Measurements from ENCODE around the gene LAMP5. TPM values are rescaled to one million over a fixed set of nuclear protein-coding genes. Genes with fewer than 3 reads are reported as not detected.

The LAMP5 gene
- total RNA-seq, 1 donor from 2014 or later, result 2.3 TPM

GRCh38 chr20:9498322-9498721 lies 16.1 kb upstream of the LAMP5 start:
- Mint-ChIP-seq H3K36me3 (ENCODE audit: low read depth, unreplicated experiment) (no peaks in the 10 kb centered on the region), H3K27ac (ENCODE audit: unreplicated experiment) (no peak overlapping the region), H3K27me3 (ENCODE audit: low read depth, unreplicated experiment) (peaks cover 9% of the 10 kb centered on the region), H3K9me3 (ENCODE audit: unreplicated experiment) (peaks cover 1% of the 10 kb centered on the region), H3K4me1 (ENCODE audit: low read depth, unreplicated experiment) (peaks cover 2% of the 10 kb centered on the region), H3K4me3 (ENCODE audit: unreplicated experiment) (no peak overlapping the region)
- H3K9me3 ChIP-seq (ENCODE audit: insufficient read depth, low read depth, low read length), result no peaks in the 10 kb centered on the region
- no peak overlapping the region for H3K27ac ChIP-seq (ENCODE audit: low read depth, low read length)
- H3K4me2 ChIP-seq (ENCODE audit: low read length), result no peak overlapping the region
- no peaks in the 10 kb centered on the region for H3K27me3 ChIP-seq (ENCODE audit: insufficient read depth, low read length)
- no peak overlapping the region for H2AFZ ChIP-seq (ENCODE audit: low read depth, low read length)
- no peak overlapping the region for H3K9ac ChIP-seq (ENCODE audit: low read length)
- DNase-seq (ENCODE audit: low read depth) (peak; percentile 22), FAIRE-seq (no peak)
- no peak overlapping the region for H3K4me3 ChIP-seq (ENCODE audit: insufficient read depth, low read depth, low read length)
- TF ChIP-seq, protein P1, sequence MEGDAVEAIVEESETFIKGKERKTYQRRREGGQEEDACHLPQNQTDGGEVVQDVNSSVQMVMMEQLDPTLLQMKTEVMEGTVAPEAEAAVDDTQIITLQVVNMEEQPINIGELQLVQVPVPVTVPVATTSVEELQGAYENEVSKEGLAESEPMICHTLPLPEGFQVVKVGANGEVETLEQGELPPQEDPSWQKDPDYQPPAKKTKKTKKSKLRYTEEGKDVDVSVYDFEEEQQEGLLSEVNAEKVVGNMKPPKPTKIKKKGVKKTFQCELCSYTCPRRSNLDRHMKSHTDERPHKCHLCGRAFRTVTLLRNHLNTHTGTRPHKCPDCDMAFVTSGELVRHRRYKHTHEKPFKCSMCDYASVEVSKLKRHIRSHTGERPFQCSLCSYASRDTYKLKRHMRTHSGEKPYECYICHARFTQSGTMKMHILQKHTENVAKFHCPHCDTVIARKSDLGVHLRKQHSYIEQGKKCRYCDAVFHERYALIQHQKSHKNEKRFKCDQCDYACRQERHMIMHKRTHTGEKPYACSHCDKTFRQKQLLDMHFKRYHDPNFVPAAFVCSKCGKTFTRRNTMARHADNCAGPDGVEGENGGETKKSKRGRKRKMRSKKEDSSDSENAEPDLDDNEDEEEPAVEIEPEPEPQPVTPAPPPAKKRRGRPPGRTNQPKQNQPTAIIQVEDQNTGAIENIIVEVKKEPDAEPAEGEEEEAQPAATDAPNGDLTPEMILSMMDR (IDR thresholded peaks at IDR 0.05; ENCODE audit: insufficient read depth, low read depth, low read length), result no peak
- no peak for TF ChIP-seq EZH2 (IDR thresholded peaks at IDR 0.05; ENCODE audit: insufficient read depth, low read length)
- no peaks in the 10 kb centered on the region for H4K20me1 ChIP-seq (ENCODE audit: insufficient read depth, low read length)
- H3K36me3 ChIP-seq (ENCODE audit: insufficient read depth, low read length), result no peaks in the 10 kb centered on the region
- H3K79me2 ChIP-seq (ENCODE audit: insufficient read depth, low read length), result no peaks in the 10 kb centered on the region
- H3K4me1 ChIP-seq (ENCODE audit: insufficient read depth, low read length), result no peaks in the 10 kb centered on the region

- no peak for FAIRE-seq
- H3K9ac ChIP-seq (ENCODE audit: low read length), result no peak overlapping the region
Observed at GRCh38 chr20:9499126-9499899, 15.1 kb upstream of the LAMP5 start.

More at GRCh38 chr20:9499126-9499899, 15.1 kb upstream of the LAMP5 start:
- Histone ChIP-seq H3K4me3 (ENCODE audit: insufficient read depth, low read depth, low read length) (no peak overlapping the region), H3K79me2 (ENCODE audit: insufficient read depth, low read length) (no peaks in the 10 kb centered on the region), H3K36me3 (ENCODE audit: insufficient read depth, low read length) (no peaks in the 10 kb centered on the region), H4K20me1 (ENCODE audit: insufficient read depth, low read length) (no peaks in the 10 kb centered on the region), H3K27ac (ENCODE audit: low read depth, low read length) (no peak overlapping the region), H3K9me3 (ENCODE audit: insufficient read depth, low read depth, low read length) (no peaks in the 10 kb centered on the region), H2AFZ (ENCODE audit: low read depth, low read length) (no peak overlapping the region), H3K4me2 (ENCODE audit: low read length) (no peak overlapping the region), H3K4me1 (ENCODE audit: insufficient read depth, low read length) (no peaks in the 10 kb centered on the region), H3K27me3 (ENCODE audit: insufficient read depth, low read length) (no peaks in the 10 kb centered on the region)
- Mint-ChIP-seq H3K9me3 (ENCODE audit: unreplicated experiment) (peaks cover 1% of the 10 kb centered on the region), H3K36me3 (ENCODE audit: low read depth, unreplicated experiment) (no peaks in the 10 kb centered on the region), H3K4me1 (ENCODE audit: low read depth, unreplicated experiment) (peaks cover 2% of the 10 kb centered on the region), H3K4me3 (ENCODE audit: unreplicated experiment) (no peak overlapping the region), H3K27me3 (ENCODE audit: low read depth, unreplicated experiment) (peaks cover 9% of the 10 kb centered on the region), H3K27ac (ENCODE audit: unreplicated experiment) (no peak overlapping the region)
- no peak for DNase-seq (ENCODE audit: low read depth)
- TF ChIP-seq, protein P1 (IDR thresholded peaks at IDR 0.05; ENCODE audit: insufficient read depth, low read depth, low read length), result no peak
- TF ChIP-seq EZH2 (IDR thresholded peaks at IDR 0.05; ENCODE audit: insufficient read depth, low read length), result no peak
